BLaER1 treated with 17β-estradiol and CSF1 and Interleukin-3, amounts not matched to agents 10 nM and 100 nM (cell line): Measurements from ENCODE around the gene GRPEL1.
A peak's percentile ranks its signal among the peaks of the same experiment; 100 is the strongest.

Source experiments
- H3K27ac ChIP-seq, 11 experiments: shearing (Covaris generic); formaldehyde crosslinking; 2 replicates each; pipeline ENCODE4 v1.8.1; 2022
- H3K27me3 ChIP-seq, 11 experiments: shearing (Covaris generic); formaldehyde crosslinking; 2 replicates each; pipeline ENCODE4 v1.8.1; 2022
- H3K36me3 ChIP-seq, 11 experiments: shearing (Covaris generic); formaldehyde crosslinking; 2 replicates each; pipeline ENCODE4 v1.8.1; 2022
- H3K4me1 ChIP-seq, 10 experiments: shearing (Covaris generic); formaldehyde crosslinking; 2 replicates each; pipeline ENCODE4 v1.8.1; 2022
- H3K4me2 ChIP-seq, 11 experiments: shearing (Covaris generic); formaldehyde crosslinking; 2 replicates each; pipeline ENCODE4 v1.8.1; 2022
- H3K4me3 ChIP-seq, 10 experiments: shearing (Covaris generic); formaldehyde crosslinking; 2 replicates each; pipeline ENCODE4 v1.8.1; 2022
- H3K9ac ChIP-seq, 11 experiments: shearing (Covaris generic); formaldehyde crosslinking; 2 replicates each; pipeline ENCODE4 v1.8.1; 2022
- H3K9me3 ChIP-seq, 11 experiments: shearing (Covaris generic); formaldehyde crosslinking; replicated peaks in 1 of 11; 2 replicates each; pipeline ENCODE4 v1.8.1; 2022
- H4K20me1 ChIP-seq, 11 experiments: shearing (Covaris generic); formaldehyde crosslinking; 2 replicates each; pipeline ENCODE4 v1.8.1; 2022
- Cebpa-rat ChIP-seq, 11 experiments: shearing (Covaris generic); IDR thresholded peaks; 2 replicates each; pipeline ENCODE4 v1.8.1; 2022

Gene GRPEL1

GRCh38 chr4:7017446-7018048 lies 50.3 kb downstream of the GRPEL1 start:
- peaks cover 48 to 100% (median 99%) of the 10 kb centered on the region in 11 experiments for H4K20me1 ChIP-seq
- TF ChIP-seq Cebpa-rat (IDR thresholded peaks at IDR 0.05): no peak
- H3K9me3 ChIP-seq: no peaks in the 10 kb centered on the region
- peaks cover 16 to 44% (median 28%) of the 10 kb centered on the region in 10 experiments for H3K4me1 ChIP-seq
- no peak overlapping the region for H3K4me2 ChIP-seq
- peak overlapping the region in 2 of 11 experiments; percentile 7 to 15; a peak in 1 of 22 replicates for H3K27ac ChIP-seq
- H3K9ac ChIP-seq: no peak overlapping the region
- peaks cover 83 to 100% (median 98%) of the 10 kb centered on the region in 11 experiments for H3K36me3 ChIP-seq
- H3K27me3 ChIP-seq: no peaks in the 10 kb centered on the region
- no peak overlapping the region for H3K4me3 ChIP-seq

GRCh38 chr4:7016512-7016911 lies 51.4 kb downstream of the GRPEL1 start:
- Histone ChIP-seq H3K27ac (no peak overlapping the region), H4K20me1 (peaks cover 44 to 100% (median 97%) of the 10 kb centered on the region in 11 experiments), H3K9ac (peak overlapping the region in 2 of 11 experiments; percentile 4 to 48; a peak in 2 of 22 replicates), H3K4me3 (no peak overlapping the region), H3K36me3 (peaks cover 83 to 100% (median 98%) of the 10 kb centered on the region in 11 experiments), H3K4me2 (no peak overlapping the region), H3K9me3 (no peaks in the 10 kb centered on the region), H3K4me1 (peaks cover 21 to 54% (median 38%) of the 10 kb centered on the region in 10 experiments), H3K27me3 (no peaks in the 10 kb centered on the region)
- TF ChIP-seq Cebpa-rat (IDR thresholded peaks at IDR 0.05): no peak

- no peak overlapping the region for H3K27ac ChIP-seq
- no peak overlapping the region for H3K4me2 ChIP-seq
- peaks cover 83 to 100% (median 98%) of the 10 kb centered on the region in 11 experiments for H3K36me3 ChIP-seq
- no peaks in the 10 kb centered on the region for H3K9me3 ChIP-seq
- H3K4me3 ChIP-seq: no peak overlapping the region
- no peaks in the 10 kb centered on the region for H3K27me3 ChIP-seq
- peaks cover 41 to 100% (median 97%) of the 10 kb centered on the region in 11 experiments for H4K20me1 ChIP-seq
- peak overlapping the region in 3 of 11 experiments; percentile 4 to 48 (median 24); a peak in 3 of 22 replicates for H3K9ac ChIP-seq
- TF ChIP-seq Cebpa-rat (IDR thresholded peaks at IDR 0.05): no peak
- peaks cover 21 to 57% (median 42%) of the 10 kb centered on the region in 10 experiments for H3K4me1 ChIP-seq
Measured at GRCh38 chr4:7016086-7016485, 51.8 kb downstream of the GRPEL1 start.

GRCh38 chr4:7015383-7016035 lies 52.4 kb downstream of the GRPEL1 start:
- Histone ChIP-seq H3K9me3 (no peaks in the 10 kb centered on the region), H3K4me2 (no peak overlapping the region), H3K27me3 (no peaks in the 10 kb centered on the region), H3K4me3 (no peak overlapping the region), H3K4me1 (peaks cover 21 to 57% (median 46%) of the 10 kb centered on the region in 10 experiments), H3K27ac (peak overlapping the region in 3 of 11 experiments; percentile 10 to 36 (median 20); a peak in 1 of 22 replicates), H3K36me3 (peaks cover 83 to 100% (median 98%) of the 10 kb centered on the region in 11 experiments), H4K20me1 (peaks cover 35 to 100% (median 97%) of the 10 kb centered on the region in 11 experiments), H3K9ac (no peak overlapping the region)
- no peak for TF ChIP-seq Cebpa-rat (IDR thresholded peaks at IDR 0.05)

GRCh38 chr4:7014815-7015214 lies 53.0 kb downstream of the GRPEL1 start:
- peaks cover 21 to 57% (median 47%) of the 10 kb centered on the region in 10 experiments for H3K4me1 ChIP-seq
- no peaks in the 10 kb centered on the region for H3K9me3 ChIP-seq
- peaks cover 28 to 100% (median 97%) of the 10 kb centered on the region in 11 experiments for H4K20me1 ChIP-seq
- no peak overlapping the region for H3K4me3 ChIP-seq
- peak overlapping the region in 4 of 11 experiments; percentile 10 to 36 (median 24); a peak in 6 of 22 replicates for H3K27ac ChIP-seq
- no peak for TF ChIP-seq Cebpa-rat (IDR thresholded peaks at IDR 0.05)
- no peaks in the 10 kb centered on the region for H3K27me3 ChIP-seq
- peaks cover 83 to 100% (median 98%) of the 10 kb centered on the region in 11 experiments for H3K36me3 ChIP-seq
- peak overlapping the region in 1 of 11 experiments; percentile 31; a peak in 2 of 22 replicates for H3K4me2 ChIP-seq
- H3K9ac ChIP-seq: no peak overlapping the region

- no peaks in the 10 kb centered on the region for H3K9me3 ChIP-seq
- peaks cover 32 to 100% (median 97%) of the 10 kb centered on the region in 11 experiments for H4K20me1 ChIP-seq
- peaks cover 21 to 66% (median 48%) of the 10 kb centered on the region in 10 experiments for H3K4me1 ChIP-seq
- peak overlapping the region in 3 of 11 experiments; percentile 5 to 44 (median 20); a peak in 2 of 22 replicates for H3K9ac ChIP-seq
- peak overlapping the region in 6 of 11 experiments; percentile 1 to 46 (median 27); a peak in 11 of 22 replicates for H3K27ac ChIP-seq
- H3K27me3 ChIP-seq: no peaks in the 10 kb centered on the region
- no peak overlapping the region for H3K4me3 ChIP-seq
- TF ChIP-seq Cebpa-rat (IDR thresholded peaks at IDR 0.05): no peak
- peak overlapping the region; percentile 36 to 79 (median 59) for H3K4me2 ChIP-seq
- H3K36me3 ChIP-seq: peaks cover 84 to 100% (median 98%) of the 10 kb centered on the region in 11 experiments
Measured at GRCh38 chr4:7013175-7013574, 54.7 kb downstream of the GRPEL1 start.

GRCh38 chr4:7009564-7009963 lies 58.3 kb downstream of the GRPEL1 start:
- Histone ChIP-seq H3K27me3 (no peaks in the 10 kb centered on the region), H3K4me3 (no peak overlapping the region), H3K9ac (no peak overlapping the region; a peak in 1 of 22 replicates), H3K4me2 (no peak overlapping the region), H4K20me1 (peaks cover 43 to 100% (median 97%) of the 10 kb centered on the region in 11 experiments), H3K9me3 (no peaks in the 10 kb centered on the region), H3K27ac (no peak overlapping the region), H3K4me1 (peaks cover 21 to 57% (median 39%) of the 10 kb centered on the region in 10 experiments), H3K36me3 (peaks cover 84 to 100% (median 98%) of the 10 kb centered on the region in 11 experiments)
- TF ChIP-seq Cebpa-rat (IDR thresholded peaks at IDR 0.05): no peak
